Epidermal melanocyte (primary cell): ENCODE results near the gene CLECL1.

Experiments used
- DNase-seq: peaks from one replicate; pipeline ENCODE4 v3.0.0; 2011; ENCODE audit warnings: low spot score; ENCODE audit not compliant: insufficient read length

CLECL1 gene

GRCh38 chr12:9732921-9733461 lies at the start of gene CLECL1:
Gene CLECL1, minus strand, starts transcription at chr12:9733097.
- DNase-seq: no peak

GRCh38 chr12:9781360-9781759 lies 48.5 kb upstream of the CLECL1 start:
- no peak for DNase-seq

- DNase-seq: no peak
Observed at GRCh38 chr12:9779209-9779608, 46.3 kb upstream of the CLECL1 start.

- no peak for DNase-seq
Observed at GRCh38 chr12:9776781-9777180, 43.9 kb upstream of the CLECL1 start.

GRCh38 chr12:9773216-9773877 lies 40.5 kb upstream of the CLECL1 start:
- no peak for DNase-seq

- no peak for DNase-seq
Observed at GRCh38 chr12:9763025-9763424, 30.1 kb upstream of the CLECL1 start.

GRCh38 chr12:9762369-9762768 lies 29.5 kb upstream of the CLECL1 start:
- DNase-seq: no peak

- DNase-seq: no peak
Observed at GRCh38 chr12:9761419-9761781, 28.5 kb upstream of the CLECL1 start.

- DNase-seq: no peak
Observed at GRCh38 chr12:9760699-9761418, 28.0 kb upstream of the CLECL1 start, which contains the start of gene CD69. Gene CD69, minus strand, starts transcription at chr12:9760901. Its CDS starts 81 bp downstream, at chr12:9760820.

- no peak for DNase-seq
Observed at GRCh38 chr12:9760120-9760519, 27.2 kb upstream of the CLECL1 start.

- no peak for DNase-seq
Observed at GRCh38 chr12:9759694-9760093, 26.8 kb upstream of the CLECL1 start.

GRCh38 chr12:9758119-9758518 lies 25.2 kb upstream of the CLECL1 start:
- DNase-seq: no peak

- no peak for DNase-seq
Observed at GRCh38 chr12:9757433-9758025, 24.6 kb upstream of the CLECL1 start.

GRCh38 chr12:9756706-9757105 lies 23.8 kb upstream of the CLECL1 start:
- DNase-seq: no peak

- DNase-seq: no peak
Observed at GRCh38 chr12:9756170-9756569, 23.3 kb upstream of the CLECL1 start.

GRCh38 chr12:9755567-9755966 lies 22.7 kb upstream of the CLECL1 start:
- DNase-seq: no peak

- DNase-seq: no peak
Observed at GRCh38 chr12:9755035-9755434, 22.1 kb upstream of the CLECL1 start.

GRCh38 chr12:9754099-9754927 lies 21.4 kb upstream of the CLECL1 start:
- DNase-seq: no peak

- no peak for DNase-seq
Observed at GRCh38 chr12:9753498-9753897, 20.6 kb upstream of the CLECL1 start.

GRCh38 chr12:9753073-9753472 lies 20.2 kb upstream of the CLECL1 start:
- DNase-seq: no peak

- DNase-seq: no peak
Observed at GRCh38 chr12:9752145-9752933, 19.4 kb upstream of the CLECL1 start.
